ENCODE results near the gene CRIM1.

- TF ChIP-seq CREB1 (CRISPR knock-in tag; IDR thresholded peaks at IDR 0.05; ENCODE audit: low read depth) (no peak), CTCF (conservative IDR thresholded peaks at IDR 0.05; ENCODE audit: low read depth in 2 of 2) (peak; percentile 59 to 61), JUNB (IDR thresholded peaks at IDR 0.05; ENCODE audit: unreplicated experiment) (no peak), REST (IDR thresholded peaks at IDR 0.05; ENCODE audit: unreplicated experiment) (no peak), ETS1 (IDR thresholded peaks at IDR 0.05) (no peak), POLR2AphosphoS5 (IDR thresholded peaks at IDR 0.05; ENCODE audit: low read depth) (no peak)
Observed at GRCh38 chr2:36411962-36412444, 56.4 kb downstream of the CRIM1 start.
